HCT116 (cell line): ENCODE measurements around the gene SDF2L1. TPM values are rescaled to one million over a fixed set of nuclear protein-coding genes. Genes with fewer than 3 reads are reported as not detected.

ENCODE experiments used
- ATAC-seq: fragments of 200-7000 bp; cut with Tn5 transposase; 2 replicates; pipeline ENCODE4 v1.9.1; 2020; ENCODE audit warnings: mild to moderate bottlenecking, moderate library complexity
- BruUV-seq: library from RNA; stranded (reverse); fragments of 400-500 nt; replicated peaks from 2 replicates; lab custom pipeline; 2021; lab: Mats Ljungman, UMichigan
- CTCF ChIA-PET: fragments of 300-600 bp; sonication (Branson Sonifier 250); formaldehyde crosslinking; loops from one replicate; lab custom pipeline; 2021; ENCODE audit warnings: antibody characterized with exemption; lab: Charles Lee
- POLR2A ChIA-PET: fragments of 300-600, 350-600 bp; sonication (Branson Sonifier 250); formaldehyde crosslinking; loops from one replicate; lab custom pipeline; 2021; ENCODE audit warnings: antibody characterized with exemption; lab: Charles Lee
- RAD21 ChIA-PET, 2 experiments: fragments of 300-600 bp; sonication (Branson Sonifier 250); formaldehyde crosslinking; loops; one replicate each; lab custom pipeline; 2023; ENCODE audit warnings: low total read pairs in 2 of 2; ENCODE audit not compliant: uncharacterized antibody in 2 of 2, unreplicated experiment in 2 of 2, low non-redundant PET in 1 of 2; lab: Charles Lee
- DNase-seq: peaks from one replicate; pipeline ENCODE4 v3.0.0-alpha.2; 2010; ENCODE audit warnings: low read depth, low spot score
- H2AFZ ChIP-seq: fragments of 200-600 bp; shearing (Covaris generic), sonication (generic); 2 replicates; pipeline ENCODE4 v1.6.1; 2017; ENCODE audit warnings: low read depth, mixed run types, mixed read lengths, antibody characterized with exemption, low read length; ENCODE audit not compliant: poor library complexity, severe bottlenecking
- H3K27ac ChIP-seq: 2 replicates; pipeline ENCODE4 v1.5.1; 2012; ENCODE audit warnings: low read depth, low read length
- H3K27me3 ChIP-seq: fragments of 200-600 bp; sonication (generic); 2 replicates; pipeline ENCODE4 v1.6.1; 2016; ENCODE audit warnings: mixed run types, low read length, mixed read lengths; ENCODE audit not compliant: insufficient read depth
- H3K36me3 ChIP-seq, 2 experiments: fragments of 200-500 bp in 1 of 2; fragments of 200-600 bp in 1 of 2; sonication (Bioruptor generic) in 1 of 2; sonication (generic) in 1 of 2; 2 replicates each; pipeline versions ENCODE4 v1.5.1 to v1.6.1; 2014 to 2016; ENCODE audit warnings: low read length in 2 of 2, inconsistent platforms in 1 of 2, mixed read lengths in 1 of 2, mixed run types in 1 of 2; ENCODE audit not compliant: insufficient read depth in 2 of 2, control insufficient read depth in 1 of 2
- H3K4me1 ChIP-seq, 2 experiments: fragments of 200-600 bp in 1 of 2; sonication (generic) in 1 of 2; 2 replicates each; pipeline versions ENCODE4 v1.5.1 to v1.6.1; 2012 to 2017; ENCODE audit warnings: low read length in 2 of 2, inconsistent platforms in 1 of 2, mild to moderate bottlenecking in 1 of 2, mixed read lengths in 1 of 2, mixed run types in 1 of 2, moderate library complexity in 1 of 2; ENCODE audit not compliant: insufficient read depth in 2 of 2, control insufficient read depth in 1 of 2
- H3K4me2 ChIP-seq: fragments of 200-600 bp; sonication (generic); 2 replicates; pipeline ENCODE4 v1.6.1; 2017; ENCODE audit warnings: mixed run types, low read length, mixed read lengths
- H3K4me3 ChIP-seq, 2 experiments: fragments of 200-600 bp in 1 of 2; sonication (generic) in 1 of 2; replicated peaks in 1 of 2; 2 replicates each; pipeline ENCODE4 v1.5.1; 2011 to 2016; ENCODE audit warnings: low read length in 2 of 2, control low read depth in 1 of 2, low read depth in 1 of 2, mild to moderate bottlenecking in 1 of 2, mixed read lengths in 1 of 2, mixed run types in 1 of 2
- H3K79me2 ChIP-seq: fragments of 200-600 bp; sonication (generic); 2 replicates; pipeline ENCODE4 v1.6.1; 2017; ENCODE audit warnings: mild to moderate bottlenecking, mixed run types, low read length, moderate library complexity, mixed read lengths; ENCODE audit not compliant: insufficient read depth
- H3K9ac ChIP-seq: fragments of 200-600 bp; sonication (generic); 2 replicates; pipeline ENCODE4 v1.6.1; 2016; ENCODE audit warnings: low read length, mixed read lengths
- H3K9me2 ChIP-seq: fragments of 200-600 bp; sonication (generic), shearing (Covaris generic); 2 replicates; pipeline ENCODE4 v1.6.1; 2017; ENCODE audit warnings: mixed run types, mild to moderate bottlenecking, moderate library complexity; ENCODE audit not compliant: insufficient read depth
- H3K9me3 ChIP-seq, 2 experiments: fragments of 200-500 bp in 1 of 2; fragments of 200-600 bp in 1 of 2; sonication (Bioruptor generic) in 1 of 2; sonication (generic) in 1 of 2; 2 replicates each; pipeline ENCODE4 v1.6.1; 2014 to 2017; ENCODE audit warnings: low read length in 2 of 2, mixed read lengths in 2 of 2, inconsistent platforms in 1 of 2, low read depth in 1 of 2, mild to moderate bottlenecking in 1 of 2, mixed run types in 1 of 2, moderate library complexity in 1 of 2; ENCODE audit not compliant: control insufficient read depth in 1 of 2, insufficient read depth in 1 of 2
- H4K20me1 ChIP-seq: fragments of 200-600 bp; sonication (generic), shearing (Covaris generic); 2 replicates; pipeline ENCODE4 v1.6.1; 2017; ENCODE audit warnings: mixed run types, mild to moderate bottlenecking, moderate library complexity; ENCODE audit not compliant: insufficient read depth
- ELF1 ChIP-seq: IDR thresholded peaks from 2 replicates; pipeline ENCODE4 v1.6.1; 2012; ENCODE audit warnings: low read depth, borderline replicate concordance
- POLR2AphosphoS5 ChIP-seq: IDR thresholded peaks from 2 replicates; pipeline ENCODE4 v1.6.1; 2011; ENCODE audit warnings: mild to moderate bottlenecking, low read depth, low read length, moderate library complexity
- SP1 ChIP-seq: IDR thresholded peaks from 2 replicates; pipeline ENCODE4 v1.6.1; 2012; ENCODE audit warnings: low read depth
- TCF7L2 ChIP-seq: IDR thresholded peaks from 2 replicates; pipeline ENCODE4 v1.7.0; 2011; ENCODE audit warnings: borderline replicate concordance, inconsistent platforms; ENCODE audit not compliant: insufficient read depth, insufficient read length; ENCODE audit errors: extremely low read depth
- ZFX ChIP-seq: fragments of 450-650 bp; IDR thresholded peaks from 2 replicates; pipeline ENCODE4 v1.6.1; 2017
- intact Hi-C: fragments of 100-400 bp; cut with micrococcal nuclease; formaldehyde crosslinking; loops from 2 replicates; pipeline ENCODE4 v1.10.0; 2022
- total RNA-seq: library from RNA; stranded (reverse); gene quantifications from one replicate; pipeline ENCODE4 v1.2.1, GENCODE V29; 2021; ENCODE audit not compliant: unreplicated experiment
- TF ChIP-seq, protein P1 (sequence below): IDR thresholded peaks from 2 replicates; pipeline ENCODE4 v1.6.1; 2012
- TF ChIP-seq, protein P2 (sequence below), 3 experiments: fragments of 200-600 bp in 1 of 3; sonication (generic) in 1 of 3; IDR thresholded peaks in 2 of 3; conservative IDR thresholded peaks in 1 of 3; 2 replicates each; pipeline ENCODE4 v1.5.1; 2012 to 2017; ENCODE audit warnings: low read depth in 2 of 3, low read length in 2 of 3, antibody characterized with exemption in 1 of 3, borderline replicate concordance in 1 of 3, control low read depth in 1 of 3, mild to moderate bottlenecking in 1 of 3, mixed read lengths in 1 of 3, mixed run types in 1 of 3, moderate library complexity in 1 of 3; ENCODE audit not compliant: insufficient read depth in 1 of 3

SDF2L1 gene
- total RNA-seq, 1 experiment from 2014 or later: 86.2 TPM

DNA sequence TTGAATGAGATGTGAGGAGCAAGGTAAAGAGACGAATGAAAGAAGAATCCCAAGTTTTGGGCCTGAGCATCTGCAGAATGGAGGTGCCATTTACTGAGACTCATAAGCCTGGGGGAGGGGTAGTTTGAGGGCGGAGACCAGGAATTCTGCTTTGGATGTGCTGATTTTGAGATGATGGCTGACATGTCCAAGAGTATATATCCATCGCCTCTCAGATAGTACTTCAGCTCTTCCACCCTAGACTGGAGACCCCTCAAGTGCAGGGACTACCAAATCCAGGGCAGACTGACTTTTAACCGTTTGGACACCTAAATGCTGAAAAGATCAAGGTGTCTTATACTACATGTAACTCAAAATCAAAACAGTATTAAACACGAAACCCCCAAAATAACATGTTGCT is 1.3 kb upstream of the SDF2L1 start:
- no TSS peak for BruUV-seq
- Histone ChIP-seq H2AFZ (no peak overlapping the region), H3K4me1 (peaks cover 12 to 31% of the 10 kb centered on the region in 2 experiments), H3K79me2 (peaks cover 21% of the 10 kb centered on the region; the same call in 1 of the 2 replicates), H3K27me3 (no peaks in the 10 kb centered on the region), H4K20me1 (no peaks in the 10 kb centered on the region), H3K27ac (no peak overlapping the region; the same call in 1 of the 2 replicates), H3K9me3 (no peaks in the 10 kb centered on the region), H3K4me3 (peak overlapping the region in 1 of 2 experiments; percentile 93; a peak in 1 of 4 replicates), H3K9ac (0 out of 2 replicates have a peak overlapping the region, but pooled peaks have one; percentile 97), H3K4me2 (peak overlapping the region; percentile 94), H3K36me3 (peaks cover 3 to 5% of the 10 kb centered on the region in 2 experiments; a peak in 2 of 4 replicates), H3K9me2 (no peaks in the 10 kb centered on the region)
- ATAC-seq: no peak
- intact Hi-C loops: loop anchor here (2.0 kb wide), 1 partner anchor 74 kb away; the partner anchor contains the start of gene UBE2L3
- ChIA-PET POLR2A (interaction anchor here (0.6 to 3.3 kb wide), 4 partner anchors 8 to 27 kb away, joined by 3 to 43 read pairs (median 12); partner anchors contain the start of genes CCDC116, PPIL2 and YDJC), CTCF (interaction anchor here (1.2 to 3.7 kb wide), 5 partner anchors 9 to 193 kb away, joined by 3 to 103 read pairs (median 16); partner anchors contain the start of genes CCDC116 and YDJC), RAD21 (interaction anchor here (0.6 to 1.2 kb wide), 3 partner anchors 11 to 65 kb away, joined by 3 to 7 read pairs (median 5); no protein-coding TSS in a partner anchor)
- no peak for DNase-seq
- TF ChIP-seq ZFX (no peak), SP1 (no peak), POLR2AphosphoS5 (no peak), ELF1 (no peak), TCF7L2 (no peak)
- TF ChIP-seq, protein P1, sequence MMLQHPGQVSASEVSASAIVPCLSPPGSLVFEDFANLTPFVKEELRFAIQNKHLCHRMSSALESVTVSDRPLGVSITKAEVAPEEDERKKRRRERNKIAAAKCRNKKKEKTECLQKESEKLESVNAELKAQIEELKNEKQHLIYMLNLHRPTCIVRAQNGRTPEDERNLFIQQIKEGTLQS: no peak
- TF ChIP-seq, protein P2, sequence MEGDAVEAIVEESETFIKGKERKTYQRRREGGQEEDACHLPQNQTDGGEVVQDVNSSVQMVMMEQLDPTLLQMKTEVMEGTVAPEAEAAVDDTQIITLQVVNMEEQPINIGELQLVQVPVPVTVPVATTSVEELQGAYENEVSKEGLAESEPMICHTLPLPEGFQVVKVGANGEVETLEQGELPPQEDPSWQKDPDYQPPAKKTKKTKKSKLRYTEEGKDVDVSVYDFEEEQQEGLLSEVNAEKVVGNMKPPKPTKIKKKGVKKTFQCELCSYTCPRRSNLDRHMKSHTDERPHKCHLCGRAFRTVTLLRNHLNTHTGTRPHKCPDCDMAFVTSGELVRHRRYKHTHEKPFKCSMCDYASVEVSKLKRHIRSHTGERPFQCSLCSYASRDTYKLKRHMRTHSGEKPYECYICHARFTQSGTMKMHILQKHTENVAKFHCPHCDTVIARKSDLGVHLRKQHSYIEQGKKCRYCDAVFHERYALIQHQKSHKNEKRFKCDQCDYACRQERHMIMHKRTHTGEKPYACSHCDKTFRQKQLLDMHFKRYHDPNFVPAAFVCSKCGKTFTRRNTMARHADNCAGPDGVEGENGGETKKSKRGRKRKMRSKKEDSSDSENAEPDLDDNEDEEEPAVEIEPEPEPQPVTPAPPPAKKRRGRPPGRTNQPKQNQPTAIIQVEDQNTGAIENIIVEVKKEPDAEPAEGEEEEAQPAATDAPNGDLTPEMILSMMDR (IDR thresholded peaks at IDR 0.05 in 2 of 3, conservative IDR thresholded peaks at IDR 0.05 in 1 of 3; ENCODE audit: borderline replicate concordance in 1 of 3, insufficient read depth in 1 of 3, low read depth in 2 of 3, low read length in 2 of 3): no peak
